Non-pigmented ciliary epithelial cell (primary cell): ENCODE data around the gene FOXI1.

Experiments used
- DNase-seq: peaks from one replicate; pipeline ENCODE4 v3.0.0-alpha.2; 2010; ENCODE audit warnings: low read depth

FOXI1 gene

GRCh38 chr5:170105642-170106611, at the start of gene FOXI1:
TSS of gene FOXI1 (plus strand) at chr5:170105897. CDS start at chr5:170105958, 61 bp downstream.
- no peak for DNase-seq

GRCh38 chr5:170056561-170057267, 49.0 kb upstream of the FOXI1 start:
- DNase-seq = no peak

DNA sequence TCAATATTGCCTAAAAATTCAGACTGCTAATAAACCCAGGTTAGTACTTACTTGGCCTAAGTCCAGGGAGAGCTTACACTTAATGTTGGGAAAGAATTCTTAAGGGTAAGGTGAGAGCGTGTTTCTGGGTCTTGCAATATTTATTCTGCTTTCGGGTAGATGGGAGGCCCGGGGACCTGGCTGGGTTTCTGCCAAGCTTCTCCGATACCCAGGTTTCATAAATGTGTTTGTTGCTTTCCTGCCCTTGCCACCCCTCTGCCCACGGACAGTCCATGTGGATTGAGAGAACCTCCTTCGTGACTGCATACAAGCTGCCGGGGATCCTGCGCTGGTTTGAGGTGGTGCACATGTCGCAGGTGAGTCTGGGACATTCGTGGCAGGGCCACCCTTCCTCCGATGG, 48.4 kb upstream of the FOXI1 start:
- DNase-seq = no peak

GRCh38 chr5:170059221-170059620, 46.5 kb upstream of the FOXI1 start:
- no peak for DNase-seq

GRCh38 chr5:170067152-170067551, 38.5 kb upstream of the FOXI1 start:
- DNase-seq = no peak

DNA sequence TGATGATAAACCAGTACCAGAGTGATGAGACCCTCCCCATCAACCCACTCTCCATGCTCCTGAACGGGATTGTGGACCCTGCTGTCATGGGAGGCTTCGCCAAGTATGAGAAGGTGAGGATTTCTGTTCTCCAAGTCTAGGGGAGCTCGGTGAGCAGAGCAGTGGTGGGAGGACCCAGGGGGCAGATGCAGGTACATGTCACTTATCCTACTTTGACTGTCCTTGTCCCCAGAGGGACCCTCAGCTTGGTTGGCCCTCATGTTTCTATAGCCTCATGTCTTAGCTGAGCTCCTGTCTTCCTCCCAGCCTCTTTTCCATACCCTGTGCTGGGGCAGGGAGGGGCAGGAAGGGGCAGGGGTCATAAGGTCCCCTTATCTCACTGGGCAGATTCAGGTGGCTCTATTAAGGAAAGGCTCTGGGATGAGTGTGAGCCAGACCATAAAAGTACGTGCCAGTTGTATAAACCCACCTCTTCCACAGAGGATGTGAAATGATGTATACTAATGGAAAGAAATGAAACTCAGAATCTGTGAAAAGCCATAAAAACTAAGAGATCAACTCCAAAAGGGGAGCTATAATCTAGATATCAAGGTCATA, 38.0 kb upstream of the FOXI1 start:
- no peak for DNase-seq

- no peak for DNase-seq
These were observed 36.2 kb upstream of the FOXI1 start for GRCh38 chr5:170069512-170069911.

- DNase-seq = no peak
These were observed 34.9 kb upstream of the FOXI1 start for GRCh38 chr5:170070556-170071412.

DNA sequence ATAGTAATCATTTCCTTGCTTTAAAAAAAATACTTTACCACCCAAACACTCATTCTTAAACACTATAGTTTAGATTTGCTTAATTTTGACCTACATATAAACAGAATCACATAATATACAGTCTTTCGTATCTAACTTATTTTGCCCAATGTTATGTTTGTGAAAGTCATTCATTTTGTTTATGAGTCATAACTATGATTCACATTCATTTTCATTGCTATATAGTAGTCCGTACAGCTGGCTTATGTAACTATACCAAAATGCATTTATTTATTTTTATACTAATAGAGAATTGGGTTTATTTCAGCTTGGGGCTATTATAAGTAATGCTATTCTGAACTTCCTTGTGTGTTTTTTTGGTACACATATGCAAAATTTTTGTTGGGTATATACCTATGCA, 33.9 kb upstream of the FOXI1 start:
- no peak for DNase-seq

GRCh38 chr5:170075696-170076095, 30.0 kb upstream of the FOXI1 start:
- no peak for DNase-seq

- no peak for DNase-seq
These were observed 29.5 kb upstream of the FOXI1 start for GRCh38 chr5:170076211-170076610.

GRCh38 chr5:170076739-170077138, 29.0 kb upstream of the FOXI1 start:
- DNase-seq = no peak

GRCh38 chr5:170077526-170077925, 28.2 kb upstream of the FOXI1 start:
- no peak for DNase-seq

- no peak for DNase-seq
These were observed 27.2 kb upstream of the FOXI1 start for GRCh38 chr5:170078458-170078857.

DNA sequence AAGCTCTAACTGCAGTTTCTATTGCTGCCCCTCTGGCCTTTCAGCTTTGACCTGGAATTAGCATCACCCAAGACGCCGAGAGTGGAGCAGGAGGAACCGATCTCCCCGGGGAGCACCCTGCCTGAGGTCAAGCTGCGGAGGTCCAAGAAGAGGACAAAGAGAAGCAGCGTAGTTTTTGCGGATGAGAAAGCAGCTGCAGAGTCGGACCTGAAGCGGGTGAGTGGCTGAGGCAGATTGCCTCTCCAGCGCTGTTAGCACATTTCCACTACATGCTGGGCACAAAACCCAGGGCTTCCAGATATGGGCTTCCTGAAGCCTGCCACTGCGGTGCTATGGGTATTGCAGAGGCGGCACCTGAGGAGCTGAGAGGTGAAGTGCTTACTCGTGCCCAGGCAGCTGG, 26.8 kb upstream of the FOXI1 start:
- DNase-seq = no peak

GRCh38 chr5:170080217-170080616, 25.5 kb upstream of the FOXI1 start:
- DNase-seq = no peak

DNA sequence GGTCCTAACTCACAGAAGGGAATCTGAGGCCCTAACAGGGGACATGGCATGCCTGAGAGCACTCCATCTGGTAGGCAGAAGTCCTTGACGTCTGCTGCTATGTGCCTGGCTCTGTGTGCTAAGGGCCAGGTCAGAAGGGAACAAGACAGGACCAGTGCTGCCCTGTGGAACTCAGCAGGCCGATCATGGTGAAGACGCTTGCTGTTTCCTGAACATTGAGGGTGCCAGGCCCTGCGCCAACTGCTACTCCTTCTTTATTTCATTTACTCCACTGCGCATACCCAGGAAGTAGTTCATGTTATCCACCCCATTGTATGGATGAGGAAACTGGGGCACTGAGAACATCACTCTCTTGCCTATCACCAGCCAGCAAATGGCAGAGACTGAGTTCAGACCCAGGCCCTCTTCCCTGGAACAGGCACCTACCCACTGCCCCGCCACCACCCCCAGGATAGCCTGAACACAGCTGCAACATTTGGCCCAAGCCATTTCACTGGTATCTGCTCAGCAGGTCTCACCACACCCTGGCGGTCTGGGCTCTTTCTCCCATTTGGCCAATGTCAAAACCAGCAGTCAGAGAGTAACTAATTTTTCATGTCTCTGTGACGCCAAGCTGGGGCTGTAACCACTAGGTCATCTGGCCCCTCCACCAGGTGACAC, 24.8 kb upstream of the FOXI1 start:
- no peak for DNase-seq

GRCh38 chr5:170081616-170082015, 24.1 kb upstream of the FOXI1 start:
- DNase-seq = no peak

GRCh38 chr5:170082701-170083100, 23.0 kb upstream of the FOXI1 start:
- DNase-seq = no peak

- DNase-seq = no peak
These were observed 18.4 kb upstream of the FOXI1 start for GRCh38 chr5:170087168-170087817.
